Prostate gland (tissue), 2 donors: ENCODE measurements around the gene TNFAIP3.

Experiments
- CTCF ChIP-seq, 4 experiments: fragments of 200-600 bp in 2 of 4; fragments of 450-650 bp in 2 of 4; sonication (generic) in 2 of 4; IDR thresholded peaks; 1 replicate in 3 of 4; 2 replicates in 1 of 4; pipeline ENCODE4 v1.5.1; 2016 to 2019; ENCODE audit warnings: antibody characterized with exemption in 4 of 4, mild to moderate bottlenecking in 2 of 4, moderate library complexity in 2 of 4
- POLR2A ChIP-seq: fragments of 450-650 bp; IDR thresholded peaks from one replicate; pipeline ENCODE4 v1.6.1; 2016; ENCODE audit warnings: antibody characterized with exemption, mild to moderate bottlenecking
- POLR2AphosphoS5 ChIP-seq: sonication (generic); formaldehyde crosslinking; IDR thresholded peaks from one replicate; pipeline ENCODE4 v1.6.1; 2017; ENCODE audit warnings: antibody characterized with exemption

- TF ChIP-seq POLR2A: no peak
- no peak for TF ChIP-seq CTCF (IDR thresholded peaks at IDR 0.05)
- no peak for TF ChIP-seq POLR2AphosphoS5
Observed at GRCh38 chr6:137871831-137872454, 4.9 kb downstream of the TNFAIP3 start.
